Natural killer cell (primary cell): ENCODE results near the gene ZNF560. TPM values are rescaled to one million over a fixed set of nuclear protein-coding genes. Genes with fewer than 3 reads are reported as not detected.
A peak's percentile ranks its signal among the peaks of the same experiment; 100 is the strongest.

Experiments
- ATAC-seq, 3 donors: fragments of 150-1000 bp in 2 of 3; fragments of 200-7000 bp in 1 of 3; cut with Tn5 transposase; 1 replicate in 1 of 3; 2 replicates in 2 of 3; pipeline ENCODE4 v1.10.0; 2021; ENCODE audit warnings: mild to moderate bottlenecking in 2 of 3, moderate library complexity in 2 of 3
- DNase-seq, 2 donors: peaks; one replicate each; pipeline versions ENCODE4 v3.0.0 to v3.0.0-alpha.2; 2013 to 2021; ENCODE audit warnings: mixed read lengths in 1 of 2
- H3K27ac ChIP-seq: one replicate; pipeline ENCODE4 v1.5.1; 2013; ENCODE audit warnings: mild to moderate bottlenecking, low read length
- H3K27me3 ChIP-seq: one replicate; pipeline ENCODE4 v1.6.1; 2013; ENCODE audit warnings: low read length; ENCODE audit not compliant: control insufficient read depth, insufficient read depth
- H3K36me3 ChIP-seq: one replicate; pipeline ENCODE4 v1.6.1; 2013; ENCODE audit warnings: low read length; ENCODE audit not compliant: control insufficient read depth, insufficient read depth
- H3K4me1 ChIP-seq: one replicate; pipeline ENCODE4 v1.6.1; 2013; ENCODE audit warnings: low read length; ENCODE audit not compliant: control insufficient read depth, insufficient read depth
- H3K4me3 ChIP-seq: one replicate; pipeline ENCODE4 v1.5.1; 2013; ENCODE audit warnings: low read length
- H3K9me3 ChIP-seq: one replicate; pipeline ENCODE4 v1.6.1; 2013; ENCODE audit warnings: low read length; ENCODE audit not compliant: control insufficient read depth, insufficient read depth
- H3K27ac Mint-ChIP-seq, 2 donors: one replicate each; pipeline ENCODE4 v1.8.0; 2022; ENCODE audit warnings: mild to moderate bottlenecking in 2 of 2, mixed read lengths in 2 of 2, moderate library complexity in 1 of 2
- H3K27me3 Mint-ChIP-seq, 2 donors: one replicate each; pipeline ENCODE4 v1.8.0; 2022; ENCODE audit warnings: low read depth in 2 of 2, mixed read lengths in 2 of 2
- H3K36me3 Mint-ChIP-seq: one replicate; pipeline ENCODE4 v1.8.0; 2022; ENCODE audit warnings: mixed read lengths
- H3K4me1 Mint-ChIP-seq, 2 donors: one replicate each; pipeline ENCODE4 v1.8.0; 2022; ENCODE audit warnings: mixed read lengths in 2 of 2
- H3K4me3 Mint-ChIP-seq: one replicate; pipeline ENCODE4 v1.8.0; 2022; ENCODE audit warnings: mild to moderate bottlenecking, moderate library complexity, mixed read lengths
- H3K9me3 Mint-ChIP-seq, 2 donors: one replicate each; pipeline ENCODE4 v1.8.0; 2022; ENCODE audit warnings: mixed read lengths in 2 of 2
- WGBS: methylation state at CpG from one replicate; pipeline ENCODE4 v1.1.7; 2013; ENCODE audit warnings: missing lambda C conversion rate; ENCODE audit not compliant: insufficient coverage; 5-methylcytosine and 5-hydroxymethylcytosine counted together
- intact Hi-C: fragments of 100-400 bp; cut with micrococcal nuclease; formaldehyde crosslinking; loops from one replicate; pipeline ENCODE4 v1.14.2; 2022
- total RNA-seq, 4 donors: library from RNA; stranded (reverse); fragments of 120-200 nt in 1 of 4; gene quantifications; one replicate each; pipeline versions ENCODE4 v1.2.3 to v1.2.4, GENCODE V29; 2013 to 2022
- TF ChIP-seq, protein P1 (sequence below): fragments of 200-600 bp; IDR thresholded peaks from one replicate; pipeline ENCODE4 v1.8.0; 2022; ENCODE audit warnings: antibody characterized with exemption

Gene ZNF560
- total RNA-seq, 3 donors from 2014 or later (not counting 1 experiment from before 2014, with no cell fraction given) = not detected

DNA sequence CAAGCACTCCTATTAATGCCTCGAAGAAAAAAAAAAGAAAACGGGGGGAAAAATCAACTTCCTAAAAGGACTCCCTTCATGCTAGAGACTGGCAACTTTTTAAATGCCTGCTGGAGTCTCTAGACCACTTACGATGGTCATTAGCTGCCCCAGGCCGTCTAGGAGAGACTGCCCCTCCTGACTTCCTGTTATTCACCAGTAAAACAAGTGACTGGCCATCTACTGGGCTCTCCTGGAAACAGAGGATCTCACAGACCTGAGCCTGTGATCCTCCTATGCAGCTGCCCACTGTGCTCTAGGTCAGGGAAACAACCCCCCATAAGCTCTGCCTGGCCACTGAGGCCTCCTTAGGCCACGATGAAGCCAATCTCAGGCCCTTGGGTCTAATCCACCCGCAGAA, 70.5 kb downstream of the ZNF560 start:
- Histone ChIP-seq H3K4me1 (no peaks in the 10 kb centered on the region), H3K36me3 (peaks cover 47% of the 10 kb centered on the region), H3K27ac (no peak overlapping the region), H3K9me3 (no peaks in the 10 kb centered on the region), H3K27me3 (no peaks in the 10 kb centered on the region), H3K4me3 (no peak overlapping the region)
- ATAC-seq (no peak), DNase-seq (no peak)
- Mint-ChIP-seq H3K27ac (peak overlapping the region; percentile 34 to 39), H3K4me3 (no peak overlapping the region), H3K36me3 (peaks cover 21% of the 10 kb centered on the region), H3K4me1 (peaks cover 38 to 43% of the 10 kb centered on the region in 2 donors), H3K9me3 (no peaks in the 10 kb centered on the region), H3K27me3 (no peaks in the 10 kb centered on the region)
- TF ChIP-seq, protein P1, sequence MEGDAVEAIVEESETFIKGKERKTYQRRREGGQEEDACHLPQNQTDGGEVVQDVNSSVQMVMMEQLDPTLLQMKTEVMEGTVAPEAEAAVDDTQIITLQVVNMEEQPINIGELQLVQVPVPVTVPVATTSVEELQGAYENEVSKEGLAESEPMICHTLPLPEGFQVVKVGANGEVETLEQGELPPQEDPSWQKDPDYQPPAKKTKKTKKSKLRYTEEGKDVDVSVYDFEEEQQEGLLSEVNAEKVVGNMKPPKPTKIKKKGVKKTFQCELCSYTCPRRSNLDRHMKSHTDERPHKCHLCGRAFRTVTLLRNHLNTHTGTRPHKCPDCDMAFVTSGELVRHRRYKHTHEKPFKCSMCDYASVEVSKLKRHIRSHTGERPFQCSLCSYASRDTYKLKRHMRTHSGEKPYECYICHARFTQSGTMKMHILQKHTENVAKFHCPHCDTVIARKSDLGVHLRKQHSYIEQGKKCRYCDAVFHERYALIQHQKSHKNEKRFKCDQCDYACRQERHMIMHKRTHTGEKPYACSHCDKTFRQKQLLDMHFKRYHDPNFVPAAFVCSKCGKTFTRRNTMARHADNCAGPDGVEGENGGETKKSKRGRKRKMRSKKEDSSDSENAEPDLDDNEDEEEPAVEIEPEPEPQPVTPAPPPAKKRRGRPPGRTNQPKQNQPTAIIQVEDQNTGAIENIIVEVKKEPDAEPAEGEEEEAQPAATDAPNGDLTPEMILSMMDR = no peak
- WGBS = 78% methylated on average over 6 of the region's 6 CpGs
- intact Hi-C loops = no loop called here

Other genes with a start within 250 kb of the ZNF560 start
- not detected for gene OR7E24, start 247.7 kb downstream of the ZNF560 start, total RNA-seq
- 10 to 100 TPM; 13.4 to 15.3 (median 15.2) TPM for gene ZNF699, start 188.8 kb downstream of the ZNF560 start, total RNA-seq
- 10 to 100 TPM; 10.0 to 20.5 (median 11.4) TPM for gene ZNF559, start 174.4 kb downstream of the ZNF560 start, total RNA-seq
- 1 to 10 TPM in 2 of 3 donors, under 1 TPM in 1; 0.31 to 1.5 (median 1.2) TPM for gene ZNF177, start 135.6 kb downstream of the ZNF560 start, total RNA-seq
- 100 to 1,000 TPM in 2 of 3 donors, 10 to 100 TPM in 1; 89.9 to 108 (median 104) TPM for gene ZNF266, start 63.0 kb downstream of the ZNF560 start, total RNA-seq
- 10 to 100 TPM; 14.1 to 17.3 (median 14.4) TPM for gene ZNF426, start 40.0 kb upstream of the ZNF560 start, total RNA-seq
- 10 to 100 TPM; 32.9 to 35.7 (median 33.1) TPM for gene ZNF121, start 85.9 kb upstream of the ZNF560 start, total RNA-seq
- 10 to 100 TPM; 32.2 to 47.3 (median 36.9) TPM for gene ZNF561, start 122.6 kb upstream of the ZNF560 start, total RNA-seq
- gene ZNF562, start 176.5 kb upstream of the ZNF560 start, total RNA-seq = 10 to 100 TPM; 21.6 to 25.3 (median 23.1) TPM